ENCODE measurements around the gene CD53.

CD53 gene

DNA sequence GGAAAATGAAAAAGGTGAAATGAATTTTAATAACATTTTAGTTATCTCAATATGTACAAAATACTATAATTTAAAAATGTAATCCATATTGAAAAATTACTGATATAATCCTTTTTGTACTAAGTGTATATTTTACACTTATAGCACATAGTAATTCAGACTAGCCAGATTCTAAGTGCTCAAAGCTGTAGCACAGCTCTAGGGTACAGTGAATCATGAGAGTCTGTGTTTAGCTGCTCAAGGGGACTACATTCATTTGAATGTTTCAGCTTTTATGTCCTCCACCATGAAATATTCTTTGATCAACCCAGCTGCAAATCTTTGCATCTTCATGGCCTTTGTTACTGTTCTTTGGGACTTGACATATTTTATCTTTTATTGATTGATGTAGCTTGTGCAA lies 15.7 kb downstream of the CD53 start:
- Histone ChIP-seq H2BK120ac (ENCODE audit: insufficient read depth, low read length, poor library complexity) (no peak overlapping the region), H3K9ac (ENCODE audit: low read length) (no peak overlapping the region), H3K36me3 (ENCODE audit: control insufficient read depth in 1 of 2, insufficient read depth in 2 of 2, low read length in 2 of 2) (no peaks in the 10 kb centered on the region), H3K4ac (ENCODE audit: low read depth, low read length) (no peak overlapping the region), H4K91ac (ENCODE audit: low read depth, low read length) (no peak overlapping the region), H2BK5ac (ENCODE audit: low read depth, low read length, poor library complexity) (no peak overlapping the region), H3K23ac (ENCODE audit: low read length) (no peak overlapping the region), H3K4me1 (ENCODE audit: control insufficient read depth in 1 of 2, insufficient read depth in 2 of 2, low read length in 2 of 2) (no peaks in the 10 kb centered on the region), H3K27me3 (ENCODE audit: insufficient read depth, low read length) (no peaks in the 10 kb centered on the region), H3K79me1 (ENCODE audit: low read length) (no peaks in the 10 kb centered on the region), H3K27ac (ENCODE audit: low read depth, low read length) (no peak overlapping the region), H4K12ac (ENCODE audit: low read depth, low read length) (no peak overlapping the region), H3K9me3 (ENCODE audit: insufficient read depth, low read depth, low read length) (peaks cover 3% of the 10 kb centered on the region), H3K4me2 (ENCODE audit: low read length) (no peak overlapping the region), H2AFZ (ENCODE audit: insufficient read depth, low read length, poor library complexity) (no peak overlapping the region), H2AK5ac (ENCODE audit: low read length) (no peak overlapping the region), H2BK12ac (ENCODE audit: low read length) (no peak overlapping the region), H3K18ac (ENCODE audit: low read length) (no peak overlapping the region), H4K8ac (ENCODE audit: low read depth, low read length) (no peak overlapping the region), H3K79me2 (ENCODE audit: control insufficient read depth, insufficient read depth, low read length, poor library complexity) (no peaks in the 10 kb centered on the region), H3K14ac (ENCODE audit: low read length) (no peak overlapping the region), H3K4me3 (ENCODE audit: low read depth, low read length) (no peak overlapping the region)
- DNase-seq: no peak

DNA sequence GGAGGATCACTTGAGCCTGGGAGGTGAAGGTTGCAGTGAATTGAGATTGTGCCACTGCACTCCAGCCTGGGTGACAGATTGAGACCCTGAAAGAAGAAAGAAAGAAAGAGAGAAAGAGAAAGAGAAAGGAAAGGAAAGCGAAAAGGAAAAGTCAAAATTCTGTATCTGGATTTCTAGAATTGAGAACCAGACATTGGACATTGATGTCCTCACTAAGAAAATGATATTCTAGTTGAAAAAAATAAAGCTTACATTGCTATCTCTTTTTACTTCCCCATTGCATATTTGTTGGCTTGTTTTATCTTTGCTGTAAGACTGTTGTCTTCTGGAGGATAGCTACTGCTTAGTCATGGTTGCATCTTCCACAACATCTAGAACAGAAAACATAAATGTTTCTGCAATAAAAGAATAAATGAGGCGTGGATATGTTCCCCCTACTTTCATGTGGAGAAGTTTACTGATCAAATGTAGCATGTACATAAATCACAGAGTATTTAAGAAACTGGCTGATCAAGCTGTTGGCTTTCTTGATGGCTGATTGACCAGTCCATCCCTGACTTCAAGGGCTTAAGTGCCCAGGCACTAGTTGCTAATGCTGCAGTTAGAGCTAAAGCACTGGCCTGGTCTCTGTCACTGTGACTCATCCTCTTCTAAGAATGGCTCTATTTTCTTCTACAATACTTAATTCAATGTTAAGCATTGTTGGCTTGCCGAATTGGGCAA lies 17.7 kb downstream of the CD53 start:
- no peak overlapping the region for H4K91ac ChIP-seq (ENCODE audit: low read depth, low read length)
- no peaks in the 10 kb centered on the region for H3K27me3 ChIP-seq (ENCODE audit: insufficient read depth, low read length)
- H3K36me3 ChIP-seq (ENCODE audit: control insufficient read depth in 1 of 2, insufficient read depth in 2 of 2, low read length in 2 of 2): no peaks in the 10 kb centered on the region
- H3K9ac ChIP-seq (ENCODE audit: low read length): no peak overlapping the region
- no peak overlapping the region for H3K27ac ChIP-seq (ENCODE audit: low read depth, low read length)
- H2BK120ac ChIP-seq (ENCODE audit: insufficient read depth, low read length, poor library complexity): no peak overlapping the region
- H3K4me1 ChIP-seq (ENCODE audit: control insufficient read depth in 1 of 2, insufficient read depth in 2 of 2, low read length in 2 of 2): no peaks in the 10 kb centered on the region
- no peak overlapping the region for H3K4ac ChIP-seq (ENCODE audit: low read depth, low read length)
- WGBS (ENCODE audit: extremely low coverage, insufficient coverage, insufficient read length): no CpG with 5 or more reads among the region's 3 CpGs
- DNase-seq: no peak
- peaks cover 3% of the 10 kb centered on the region for H3K9me3 ChIP-seq (ENCODE audit: insufficient read depth, low read depth, low read length)
- no peak overlapping the region for H4K8ac ChIP-seq (ENCODE audit: low read depth, low read length)
- H3K23ac ChIP-seq (ENCODE audit: low read length): no peak overlapping the region
- no peak overlapping the region for H3K18ac ChIP-seq (ENCODE audit: low read length)
- no peak overlapping the region for H3K4me3 ChIP-seq (ENCODE audit: low read depth, low read length)
- H3K79me1 ChIP-seq (ENCODE audit: low read length): no peaks in the 10 kb centered on the region
- H3K4me2 ChIP-seq (ENCODE audit: low read length): no peak overlapping the region
- H2AFZ ChIP-seq (ENCODE audit: insufficient read depth, low read length, poor library complexity): no peak overlapping the region
- H3K14ac ChIP-seq (ENCODE audit: low read length): no peak overlapping the region
- no peak overlapping the region for H4K12ac ChIP-seq (ENCODE audit: low read depth, low read length)
- H2BK5ac ChIP-seq (ENCODE audit: low read depth, low read length, poor library complexity): no peak overlapping the region
- H2AK5ac ChIP-seq (ENCODE audit: low read length): no peak overlapping the region
- no peak overlapping the region for H2BK12ac ChIP-seq (ENCODE audit: low read length)
- no peaks in the 10 kb centered on the region for H3K79me2 ChIP-seq (ENCODE audit: control insufficient read depth, insufficient read depth, low read length, poor library complexity)

DNA sequence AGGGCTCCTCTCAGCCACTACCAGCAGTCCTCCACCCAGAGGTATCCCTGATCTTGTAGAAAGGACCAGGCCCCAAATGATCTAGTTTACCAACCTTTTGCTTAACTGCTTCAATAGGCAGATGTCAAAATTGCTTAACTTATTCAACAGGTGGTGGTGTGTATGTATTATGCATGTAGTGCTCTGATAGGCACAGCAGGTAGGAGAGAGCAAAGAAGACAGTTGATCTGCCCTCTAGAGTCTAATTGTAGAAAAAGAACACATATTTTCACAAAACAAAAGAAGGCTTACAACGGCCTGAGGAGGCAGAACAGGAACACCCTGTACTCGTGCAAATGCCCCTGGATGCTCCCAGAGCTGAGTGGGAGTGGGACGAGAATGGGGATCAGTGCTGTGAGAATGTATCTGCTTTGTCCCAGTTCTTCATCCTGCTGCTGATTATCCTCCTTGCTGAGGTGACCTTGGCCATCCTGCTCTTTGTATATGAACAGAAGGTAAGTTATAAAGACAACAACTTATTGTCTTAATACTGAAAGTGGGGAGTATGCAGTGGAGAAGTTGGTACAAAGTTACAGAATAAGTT lies 21.1 kb downstream of the CD53 start:
- no peak overlapping the region for H2BK12ac ChIP-seq (ENCODE audit: low read length)
- WGBS (ENCODE audit: extremely low coverage, insufficient coverage, insufficient read length): no CpG with 5 or more reads among the region's 3 CpGs
- no peak overlapping the region for H3K4me2 ChIP-seq (ENCODE audit: low read length)
- H3K27ac ChIP-seq (ENCODE audit: low read depth, low read length): no peak overlapping the region
- no peak overlapping the region for H2BK5ac ChIP-seq (ENCODE audit: low read depth, low read length, poor library complexity)
- H3K23ac ChIP-seq (ENCODE audit: low read length): no peak overlapping the region
- no peaks in the 10 kb centered on the region for H3K79me2 ChIP-seq (ENCODE audit: control insufficient read depth, insufficient read depth, low read length, poor library complexity)
- no peaks in the 10 kb centered on the region for H3K79me1 ChIP-seq (ENCODE audit: low read length)
- no peaks in the 10 kb centered on the region for H3K36me3 ChIP-seq (ENCODE audit: control insufficient read depth in 1 of 2, insufficient read depth in 2 of 2, low read length in 2 of 2)
- no peaks in the 10 kb centered on the region for H3K4me1 ChIP-seq (ENCODE audit: control insufficient read depth in 1 of 2, insufficient read depth in 2 of 2, low read length in 2 of 2)
- no peak overlapping the region for H3K18ac ChIP-seq (ENCODE audit: low read length)
- peaks cover 3% of the 10 kb centered on the region for H3K9me3 ChIP-seq (ENCODE audit: insufficient read depth, low read depth, low read length)
- DNase-seq: no peak
- no peak overlapping the region for H3K9ac ChIP-seq (ENCODE audit: low read length)
- H3K4ac ChIP-seq (ENCODE audit: low read depth, low read length): no peak overlapping the region
- no peak overlapping the region for H2BK120ac ChIP-seq (ENCODE audit: insufficient read depth, low read length, poor library complexity)
- H2AK5ac ChIP-seq (ENCODE audit: low read length): no peak overlapping the region
- no peak overlapping the region for H3K4me3 ChIP-seq (ENCODE audit: low read depth, low read length)
- no peaks in the 10 kb centered on the region for H3K27me3 ChIP-seq (ENCODE audit: insufficient read depth, low read length)
- no peak overlapping the region for H4K12ac ChIP-seq (ENCODE audit: low read depth, low read length)
- no peak overlapping the region for H2AFZ ChIP-seq (ENCODE audit: insufficient read depth, low read length, poor library complexity)
- no peak overlapping the region for H3K14ac ChIP-seq (ENCODE audit: low read length)
- no peak overlapping the region for H4K91ac ChIP-seq (ENCODE audit: low read depth, low read length)
- H4K8ac ChIP-seq (ENCODE audit: low read depth, low read length): no peak overlapping the region

DNA sequence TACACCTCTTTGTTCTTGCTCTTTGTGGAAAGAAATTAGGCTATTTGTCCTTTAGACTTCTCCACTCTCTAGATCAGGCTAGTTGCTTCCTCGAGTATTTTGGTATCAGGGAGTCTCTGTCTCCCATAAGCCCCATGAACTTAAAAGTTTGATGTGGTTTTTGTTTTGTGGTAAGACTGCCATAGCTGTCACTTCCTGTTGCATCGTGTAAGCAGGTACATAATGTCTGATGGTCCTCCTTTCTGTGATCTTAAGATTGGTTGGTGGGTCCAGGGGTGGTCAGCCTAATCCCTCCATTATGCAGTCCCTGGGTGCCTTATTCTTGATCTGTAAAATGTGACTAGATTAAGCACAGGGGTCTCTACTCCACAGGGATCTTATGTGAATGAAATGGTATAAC lies 23.1 kb downstream of the CD53 start:
- no peak overlapping the region for H3K4ac ChIP-seq (ENCODE audit: low read depth, low read length)
- H4K91ac ChIP-seq (ENCODE audit: low read depth, low read length): no peak overlapping the region
- no peak overlapping the region for H3K23ac ChIP-seq (ENCODE audit: low read length)
- no peaks in the 10 kb centered on the region for H3K27me3 ChIP-seq (ENCODE audit: insufficient read depth, low read length)
- H3K27ac ChIP-seq (ENCODE audit: low read depth, low read length): no peak overlapping the region
- no CpG with 5 or more reads among the region's 2 CpGs for WGBS (ENCODE audit: extremely low coverage, insufficient coverage, insufficient read length)
- no peak overlapping the region for H4K8ac ChIP-seq (ENCODE audit: low read depth, low read length)
- peaks cover 3% of the 10 kb centered on the region for H3K9me3 ChIP-seq (ENCODE audit: insufficient read depth, low read depth, low read length)
- DNase-seq: no peak
- H2BK12ac ChIP-seq (ENCODE audit: low read length): no peak overlapping the region
- no peaks in the 10 kb centered on the region for H3K36me3 ChIP-seq (ENCODE audit: control insufficient read depth in 1 of 2, insufficient read depth in 2 of 2, low read length in 2 of 2)
- no peak overlapping the region for H3K18ac ChIP-seq (ENCODE audit: low read length)
- no peak overlapping the region for H2BK5ac ChIP-seq (ENCODE audit: low read depth, low read length, poor library complexity)
- no peak overlapping the region for H3K14ac ChIP-seq (ENCODE audit: low read length)
- H3K79me1 ChIP-seq (ENCODE audit: low read length): no peaks in the 10 kb centered on the region
- H2AFZ ChIP-seq (ENCODE audit: insufficient read depth, low read length, poor library complexity): no peak overlapping the region
- no peak overlapping the region for H4K12ac ChIP-seq (ENCODE audit: low read depth, low read length)
- H3K4me3 ChIP-seq (ENCODE audit: low read depth, low read length): no peak overlapping the region
- H2AK5ac ChIP-seq (ENCODE audit: low read length): no peak overlapping the region
- no peaks in the 10 kb centered on the region for H3K79me2 ChIP-seq (ENCODE audit: control insufficient read depth, insufficient read depth, low read length, poor library complexity)
- no peak overlapping the region for H2BK120ac ChIP-seq (ENCODE audit: insufficient read depth, low read length, poor library complexity)
- H3K9ac ChIP-seq (ENCODE audit: low read length): no peak overlapping the region
- H3K4me2 ChIP-seq (ENCODE audit: low read length): no peak overlapping the region
- H3K4me1 ChIP-seq (ENCODE audit: control insufficient read depth in 1 of 2, insufficient read depth in 2 of 2, low read length in 2 of 2): no peaks in the 10 kb centered on the region

Data from trophoblast cell (in vitro differentiated cells and primary cell).